Keratinocyte (primary cell): Measurements from ENCODE around the gene KLHL22. TPM values are rescaled to one million over a fixed set of nuclear protein-coding genes. Genes with fewer than 3 reads are reported as not detected.
"Not testable (repeated sequence)": the region's sequence is repeated elsewhere in the genome, so short reads cannot be mapped to it uniquely, and the experiment has no call there.

ENCODE experiments used
- DNase-seq: peaks from one replicate; pipeline ENCODE4 v3.0.0-alpha.2; 2011; ENCODE audit warnings: low read depth, missing footprints, low spot score
- FAIRE-seq: peaks from 2 replicates; lab custom pipeline; 2011; peaks lifted over from hg19 to GRCh38; lab: Jason Lieb, UNC
- H2AFZ ChIP-seq: 2 replicates; pipeline ENCODE4 v1.6.0; 2012; ENCODE audit warnings: low read length, control low read depth, inconsistent platforms; ENCODE audit not compliant: control insufficient read depth
- H3K27ac ChIP-seq: 2 replicates; pipeline ENCODE4 v1.5.1; 2011; ENCODE audit warnings: low read length; ENCODE audit not compliant: control insufficient read depth, insufficient read depth
- H3K27me3 ChIP-seq: 3 replicates; pipeline ENCODE4 v1.6.0; 2011; ENCODE audit warnings: low read length; ENCODE audit not compliant: control insufficient read depth, insufficient read depth; ENCODE audit errors: extremely low read depth
- H3K36me3 ChIP-seq, 2 experiments: 2 replicates in 1 of 2; 3 replicates in 1 of 2; pipeline ENCODE4 v1.5.1; 2011; ENCODE audit warnings: low read length in 2 of 2, mild to moderate bottlenecking in 1 of 2; ENCODE audit not compliant: control insufficient read depth in 2 of 2, insufficient read depth in 2 of 2; ENCODE audit errors: extremely low read depth in 1 of 2
- H3K4me1 ChIP-seq: 3 replicates; pipeline ENCODE4 v1.5.1; 2011; ENCODE audit warnings: low read length; ENCODE audit not compliant: control insufficient read depth, insufficient read depth; ENCODE audit errors: extremely low read depth
- H3K4me2 ChIP-seq: 3 replicates; pipeline ENCODE4 v1.6.0; 2011; ENCODE audit warnings: low read depth, low read length; ENCODE audit not compliant: control insufficient read depth, insufficient read depth; ENCODE audit errors: extremely low read depth
- H3K4me3 ChIP-seq, 3 experiments: fragments of 200-600 bp in 1 of 3; sonication (generic) in 1 of 3; 2 replicates in 2 of 3; 3 replicates in 1 of 3; pipeline ENCODE4 v1.5.1; 2011 to 2016; ENCODE audit warnings: low read length in 3 of 3, mild to moderate bottlenecking in 3 of 3, control low read depth in 2 of 3, inconsistent platforms in 1 of 3, low read depth in 1 of 3, mixed read lengths in 1 of 3, mixed run types in 1 of 3, moderate library complexity in 1 of 3; ENCODE audit not compliant: control insufficient read depth in 2 of 3, insufficient read depth in 2 of 3; ENCODE audit errors: extremely low read depth in 1 of 3
- H3K79me2 ChIP-seq: 2 replicates; pipeline ENCODE4 v1.6.0; 2012; ENCODE audit warnings: low read length; ENCODE audit not compliant: control insufficient read depth, insufficient read depth
- H3K9ac ChIP-seq: 3 replicates; pipeline ENCODE4 v1.6.0; 2011; ENCODE audit warnings: low read length; ENCODE audit not compliant: control insufficient read depth, insufficient read depth; ENCODE audit errors: extremely low read depth
- H3K9me1 ChIP-seq: 3 replicates; pipeline ENCODE4 v1.6.0; 2011; ENCODE audit warnings: low read length; ENCODE audit not compliant: control insufficient read depth, insufficient read depth; ENCODE audit errors: extremely low read depth
- H3K9me3 ChIP-seq: 2 replicates; pipeline ENCODE4 v1.5.1; 2012; ENCODE audit warnings: low read depth, low read length; ENCODE audit not compliant: control insufficient read depth
- H4K20me1 ChIP-seq: 3 replicates; pipeline ENCODE4 v1.6.0; 2011; ENCODE audit warnings: low read length; ENCODE audit not compliant: control insufficient read depth, insufficient read depth; ENCODE audit errors: extremely low read depth
- CTCF ChIP-seq, 3 experiments: IDR thresholded peaks in 1 of 3; conservative IDR thresholded peaks in 1 of 3; optimal IDR thresholded peaks in 1 of 3; 2 replicates in 2 of 3; 3 replicates in 1 of 3; pipeline versions ENCODE3 to v1.5.1; 2011; ENCODE audit warnings: low read length in 3 of 3, mild to moderate bottlenecking in 3 of 3, moderate library complexity in 2 of 3, control low read depth in 1 of 3, inconsistent platforms in 1 of 3; ENCODE audit not compliant: insufficient read depth in 2 of 3; ENCODE audit errors: extremely low read depth in 1 of 3
- EZH2 ChIP-seq: IDR thresholded peaks from one replicate; pipeline ENCODE4 v1.6.1; 2012; ENCODE audit warnings: inconsistent platforms, mild to moderate bottlenecking, low read length, moderate library complexity
- dilution Hi-C: fragments of 300-500 bp; cut with MboI; formaldehyde crosslinking; loops from one replicate; pipeline ENCODE4 v1.7.0; 2020; ENCODE audit warnings: low sequenced_read_pairs; ENCODE audit not compliant: extremely low pct_ligation_motif_present
- polyA plus RNA-seq, 5 experiments: library from polyadenylated mRNA; depleted of rRNA in 3 of 5; stranded (reverse) in 3 of 5; stranded (forward) in 1 of 5; unstranded in 1 of 5; fragments of >200 nt; gene quantifications; 1 replicate in 1 of 5; 2 replicates in 3 of 5; 3 replicates in 1 of 5; pipeline versions ENCODE4 v1.2.1 to v1.2.3, GENCODE V29; 2011 to 2012; ENCODE audit warnings: missing spikeins in 2 of 5, low read depth in 1 of 5, low replicate concordance in 1 of 5

Gene KLHL22
- polyA plus RNA-seq, 1 donor (not counting 4 experiments of a cell fraction or from before 2014, with no cell fraction given), result 9.3 TPM

GRCh38 chr22:20483771-20484170 is 11.8 kb downstream of the KLHL22 start:
- no peaks in the 10 kb centered on the region for H4K20me1 ChIP-seq
- dilution Hi-C loops, result no loop called here
- H2AFZ ChIP-seq, result no peak overlapping the region
- no peaks in the 10 kb centered on the region for H3K79me2 ChIP-seq
- H3K4me3 ChIP-seq, result no peak overlapping the region
- no peak overlapping the region for H3K9ac ChIP-seq
- DNase-seq, result no peak
- H3K9me1 ChIP-seq, result no peaks in the 10 kb centered on the region
- H3K36me3 ChIP-seq, result peaks cover 6 to 8% of the 10 kb centered on the region in 2 experiments
- no peaks in the 10 kb centered on the region for H3K4me1 ChIP-seq
- no peak overlapping the region for H3K27ac ChIP-seq
- TF ChIP-seq EZH2, result no peak
- no peak for TF ChIP-seq CTCF (optimal IDR thresholded peaks at IDR 0.05 in 1 of 3, IDR thresholded peaks at IDR 0.05 in 1 of 3, conservative IDR thresholded peaks at IDR 0.05 in 1 of 3; ENCODE audit: extremely low read depth in 1 of 3, insufficient read depth in 2 of 3, low read length in 3 of 3)
- no peaks in the 10 kb centered on the region for H3K27me3 ChIP-seq
- H3K9me3 ChIP-seq, result no peaks in the 10 kb centered on the region
- FAIRE-seq, result no peak
- no peak overlapping the region for H3K4me2 ChIP-seq

DNA sequence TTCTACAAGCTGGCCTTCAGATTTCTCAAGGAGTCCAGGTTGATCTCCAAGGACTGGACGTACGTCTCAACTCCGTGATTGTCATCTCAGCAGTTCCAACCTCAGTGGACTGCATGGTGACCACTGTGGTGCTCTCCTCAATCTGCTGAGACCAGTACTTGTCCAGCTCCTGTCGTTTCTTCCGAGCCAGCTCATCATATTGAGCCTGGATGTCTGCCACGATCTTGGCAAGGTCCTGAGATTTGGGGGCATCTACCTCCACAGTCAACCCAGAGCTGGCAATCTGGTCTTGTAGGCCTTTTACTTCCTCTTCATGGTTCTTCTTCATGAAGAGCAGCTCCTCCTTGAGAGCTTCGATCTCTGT is 12.5 kb downstream of the KLHL22 start:
- H3K4me3 ChIP-seq, H2AFZ ChIP-seq, FAIRE-seq, DNase-seq, dilution Hi-C loops, H3K4me2 ChIP-seq, H3K27ac ChIP-seq, H3K9me3 ChIP-seq, H3K9ac ChIP-seq, H3K79me2 ChIP-seq, H3K36me3 ChIP-seq, H3K4me1 ChIP-seq, H3K9me1 ChIP-seq, H4K20me1 ChIP-seq, H3K27me3 ChIP-seq: not testable (repeated sequence)

- Histone ChIP-seq H3K27me3 (no peaks in the 10 kb centered on the region), H3K9ac (no peak overlapping the region), H3K9me1 (no peaks in the 10 kb centered on the region), H3K4me3 (no peak overlapping the region), H3K36me3 (peaks cover 0 to 5% of the 10 kb centered on the region in 2 experiments), H3K79me2 (no peaks in the 10 kb centered on the region), H2AFZ (no peak overlapping the region), H3K4me2 (no peak overlapping the region), H3K4me1 (peaks cover 3% of the 10 kb centered on the region), H3K9me3 (no peaks in the 10 kb centered on the region), H3K27ac (no peak overlapping the region), H4K20me1 (no peaks in the 10 kb centered on the region)
- DNase-seq (no peak), FAIRE-seq (no peak)
- dilution Hi-C loops, result no loop called here
- TF ChIP-seq CTCF (optimal IDR thresholded peaks at IDR 0.05 in 1 of 3, IDR thresholded peaks at IDR 0.05 in 1 of 3, conservative IDR thresholded peaks at IDR 0.05 in 1 of 3; ENCODE audit: extremely low read depth in 1 of 3, insufficient read depth in 2 of 3, low read length in 3 of 3) (no peak), EZH2 (no peak)
These were observed 15.9 kb downstream of the KLHL22 start for GRCh38 chr22:20479612-20480196.

DNA sequence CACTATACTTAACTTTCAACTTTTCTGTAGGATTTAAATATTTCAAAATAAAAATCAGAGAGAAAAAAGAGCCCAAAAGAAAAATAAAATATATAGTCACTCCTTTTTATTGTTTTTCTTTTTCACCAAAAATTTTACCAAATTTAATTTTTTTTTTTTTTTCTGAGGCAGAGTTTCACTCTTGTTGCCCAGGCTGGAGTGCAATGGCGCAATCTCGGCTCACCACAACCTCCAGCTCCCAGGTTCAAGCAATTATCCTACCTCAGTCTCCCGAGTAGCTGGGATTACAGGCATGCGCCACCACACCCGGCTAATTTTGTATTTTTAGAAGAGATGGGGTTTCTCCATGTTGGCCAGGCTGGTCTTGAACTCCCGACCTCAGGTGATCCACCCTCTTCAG is 17.5 kb downstream of the KLHL22 start:
- H3K27me3 ChIP-seq, H3K9me1 ChIP-seq, H4K20me1 ChIP-seq, DNase-seq, H3K4me2 ChIP-seq, H3K36me3 ChIP-seq, H3K4me3 ChIP-seq, dilution Hi-C loops, H3K27ac ChIP-seq, FAIRE-seq, H3K9ac ChIP-seq, H2AFZ ChIP-seq, H3K9me3 ChIP-seq, H3K79me2 ChIP-seq, H3K4me1 ChIP-seq: not testable (repeated sequence)
